Astrocyte of the spinal cord (primary cell): ENCODE measurements around the gene YBX1.
A peak's percentile ranks its signal among the peaks of the same experiment; 100 is the strongest.

ENCODE experiments used
- DNase-seq: peaks from one replicate; pipeline ENCODE4 v3.0.0; 2011; ENCODE audit warnings: low read depth, low spot score
- H3K4me3 ChIP-seq: 2 replicates; pipeline ENCODE4 v1.5.1; 2011; ENCODE audit warnings: low read depth, mild to moderate bottlenecking, low read length, moderate library complexity
- CTCF ChIP-seq: IDR thresholded peaks from 2 replicates; pipeline ENCODE4 v1.5.1; 2012; ENCODE audit warnings: low read depth, mild to moderate bottlenecking, low read length, inconsistent platforms
- in situ Hi-C: cut with HindIII; loops from 2 replicates; pipeline ENCODE4 v1.10.0; 2017; ENCODE audit warnings: low sequenced_read_pairs

YBX1 gene

DNA sequence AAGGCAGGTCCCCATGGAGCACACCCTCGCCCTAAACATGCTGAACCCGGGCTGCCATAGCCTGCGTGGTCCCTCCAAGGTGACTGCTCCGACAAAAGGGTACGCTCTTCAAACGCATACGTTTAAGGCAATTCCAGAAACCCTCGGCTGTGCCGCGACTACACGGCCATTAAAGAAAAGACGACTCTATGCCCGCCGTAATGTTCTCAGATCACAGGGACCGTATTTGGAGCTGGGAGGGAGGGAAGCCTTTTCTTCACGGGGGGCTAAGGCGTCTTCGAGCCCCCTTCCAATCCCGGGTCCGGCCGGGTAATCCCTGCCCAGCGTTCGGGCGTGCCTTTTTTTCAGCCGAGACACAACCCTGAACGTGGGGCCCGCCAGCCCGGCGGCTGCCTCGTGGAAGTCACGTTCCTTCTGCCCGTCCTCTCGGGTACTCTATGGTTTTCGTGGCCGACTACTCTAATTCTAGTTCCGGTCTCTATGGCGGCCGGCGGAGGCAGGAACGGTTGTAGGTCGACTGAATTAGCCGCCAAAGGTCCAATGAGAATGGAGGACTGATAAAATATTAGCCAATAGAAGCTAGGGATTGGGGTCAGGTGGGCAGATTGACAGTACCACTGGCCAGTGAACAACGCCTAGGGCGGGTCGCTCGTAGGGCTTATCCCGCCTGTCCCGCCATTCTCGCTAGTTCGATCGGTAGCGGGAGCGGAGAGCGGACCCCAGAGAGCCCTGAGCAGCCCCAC is at the start of gene YBX1:
Gene YBX1 (plus strand): TSS at position 678 of the 743 bp plus-strand sequence. CDS start 148 bp downstream, outside the sequence.
- DNase-seq: peak; percentile 99
- no peak for TF ChIP-seq CTCF
- peak within 1 kb of the TSS; percentile 83 for H3K4me3 ChIP-seq
- in situ Hi-C loops: no loop called here

DNA sequence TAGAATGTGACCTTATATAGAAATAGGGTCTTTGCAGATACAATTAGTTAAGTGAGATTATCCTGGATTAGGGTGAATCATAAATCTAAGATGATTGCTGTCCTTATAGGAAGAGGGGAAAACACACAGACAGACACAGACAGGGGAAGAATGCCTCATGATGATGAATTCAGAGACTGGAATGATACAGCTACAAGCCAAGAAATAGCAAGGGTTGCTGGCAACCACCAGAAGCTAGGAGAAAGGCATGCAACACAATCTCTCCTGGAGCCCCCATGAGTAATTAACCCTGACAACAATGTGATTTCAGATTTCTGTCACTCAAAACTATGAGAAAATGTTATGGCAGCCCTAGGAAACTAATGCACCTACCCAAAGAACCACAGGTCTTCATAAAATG is 43.1 kb upstream of the YBX1 start:
- no peak for TF ChIP-seq CTCF
- H3K4me3 ChIP-seq: no peak overlapping the region
- in situ Hi-C loops: no loop called here
- DNase-seq: no peak

DNA sequence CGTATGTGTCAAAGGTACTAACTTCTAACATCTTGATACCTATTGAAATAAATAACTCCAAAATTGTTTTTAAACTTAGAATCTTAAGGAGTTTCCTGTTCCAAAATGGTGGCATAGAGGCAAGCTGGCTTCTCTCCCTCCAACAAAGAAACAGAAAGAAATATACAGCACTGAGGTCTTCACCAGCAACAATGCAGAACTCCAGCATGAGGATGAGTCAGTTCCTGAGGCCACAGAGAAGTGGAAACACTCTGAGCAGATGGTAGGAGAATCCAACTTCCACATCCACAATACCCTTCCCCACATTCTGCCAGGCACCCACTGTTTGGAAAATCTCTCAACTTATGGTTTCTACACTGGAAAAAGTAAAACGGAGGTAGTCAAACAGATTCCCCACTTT is 36.2 kb upstream of the YBX1 start:
- in situ Hi-C loops: no loop called here

GRCh38 chr1:42657201-42657600 is 25.0 kb upstream of the YBX1 start:
- H3K4me3 ChIP-seq: no peak overlapping the region
- DNase-seq: no peak
- in situ Hi-C loops: no loop called here
- TF ChIP-seq CTCF: no peak

More for the DNA sequence above, 36.2 kb upstream of the YBX1 start:
- no peak for TF ChIP-seq CTCF
- H3K4me3 ChIP-seq: no peak overlapping the region
- DNase-seq: no peak

GRCh38 chr1:42657981-42658876 is 24.0 kb upstream of the YBX1 start, which contains the start of gene PPIH:
Gene PPIH (plus strand): TSS chr1:42658423. CDS start chr1:42658447, 24 bp downstream.
- peak; percentile 17 for TF ChIP-seq CTCF
- in situ Hi-C loops: no loop called here
- peak within 1 kb of the TSS; percentile 97 for H3K4me3 ChIP-seq
- DNase-seq: peak; percentile 89

GRCh38 chr1:42658877-42659337 is 23.3 kb upstream of the YBX1 start:
- in situ Hi-C loops: no loop called here
- peak; percentile 1 for DNase-seq
- peak overlapping the region; percentile 97 for H3K4me3 ChIP-seq
- no peak for TF ChIP-seq CTCF
